Fibroblast of skin of left biceps (primary cell): ENCODE results near the gene SLTM.
"Not testable (repeated sequence)": the region's sequence is repeated elsewhere in the genome, so short reads cannot be mapped to it uniquely, and the experiment has no call there.

ENCODE experiments used
- DNase-seq, 2 experiments: peaks; one replicate each; pipeline ENCODE4 v3.0.0-alpha.2; 2013; ENCODE audit warnings: low read depth in 2 of 2

SLTM gene

DNA sequence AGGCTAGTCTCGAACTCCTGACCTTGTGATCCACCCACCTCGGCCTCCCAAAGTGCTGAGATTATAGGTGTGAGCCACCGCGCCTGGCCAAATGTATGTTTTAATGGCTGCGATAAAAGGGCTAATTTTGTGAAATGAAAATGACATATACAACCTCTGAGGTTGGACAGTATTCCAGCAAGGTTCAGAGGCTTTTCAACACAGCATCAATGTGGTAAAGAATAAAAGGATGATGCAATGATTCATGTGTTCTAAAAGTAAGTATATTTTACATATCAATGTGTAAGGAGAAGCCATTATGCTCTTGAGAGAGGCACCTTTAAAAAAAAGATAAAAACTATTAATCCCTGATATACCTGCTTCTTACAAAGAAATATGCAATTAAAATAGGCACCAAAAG lies 6.7 kb downstream of the SLTM start:
- no peak for DNase-seq

DNA sequence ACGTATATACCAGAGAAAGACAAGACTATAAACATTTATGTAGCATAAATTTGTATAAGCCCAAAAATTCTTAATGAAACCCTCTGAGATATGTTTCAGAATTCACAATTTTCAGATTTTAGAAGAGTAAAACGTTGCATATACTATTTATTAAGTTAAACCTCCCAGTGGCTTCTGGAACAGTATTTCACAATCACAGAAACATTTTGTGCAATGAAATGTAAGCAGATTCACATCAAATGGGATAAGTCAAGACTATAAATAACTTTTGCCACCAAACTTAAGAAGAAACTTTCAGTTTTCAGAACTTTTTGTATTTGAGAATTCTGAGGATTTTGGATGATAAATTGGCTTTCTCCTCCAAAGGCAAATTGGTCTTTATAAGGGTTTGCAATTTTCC lies 9.2 kb downstream of the SLTM start:
- DNase-seq, result no peak

DNA sequence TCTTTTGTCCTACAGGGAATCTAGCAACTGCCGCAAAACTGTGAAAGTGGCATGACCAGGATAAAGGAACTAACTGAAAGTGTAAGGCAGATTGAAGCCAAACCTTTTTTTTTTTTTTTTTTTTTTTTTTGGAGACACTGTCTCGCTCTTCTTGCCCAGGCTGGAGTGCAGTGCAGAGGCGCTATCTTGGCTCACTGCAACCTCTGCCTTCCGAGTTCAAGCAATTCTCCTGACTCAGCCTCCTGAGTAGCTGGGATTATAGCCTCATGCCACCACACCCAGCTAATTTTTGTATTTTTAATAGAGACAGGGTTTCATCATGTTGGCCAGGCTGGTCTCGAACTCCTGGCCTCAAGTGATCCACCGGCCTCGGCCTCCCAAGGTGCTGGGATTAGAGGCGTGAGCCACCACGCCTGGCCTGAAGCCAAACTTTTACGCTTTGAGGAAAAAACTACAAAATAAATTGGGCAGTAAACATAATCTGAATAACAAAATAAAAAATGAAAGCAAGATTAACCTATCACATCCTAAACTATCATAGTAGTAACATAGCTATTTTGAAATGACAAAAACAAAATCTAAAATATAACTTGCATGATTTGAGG lies 9.7 kb downstream of the SLTM start:
- no peak for DNase-seq

DNA sequence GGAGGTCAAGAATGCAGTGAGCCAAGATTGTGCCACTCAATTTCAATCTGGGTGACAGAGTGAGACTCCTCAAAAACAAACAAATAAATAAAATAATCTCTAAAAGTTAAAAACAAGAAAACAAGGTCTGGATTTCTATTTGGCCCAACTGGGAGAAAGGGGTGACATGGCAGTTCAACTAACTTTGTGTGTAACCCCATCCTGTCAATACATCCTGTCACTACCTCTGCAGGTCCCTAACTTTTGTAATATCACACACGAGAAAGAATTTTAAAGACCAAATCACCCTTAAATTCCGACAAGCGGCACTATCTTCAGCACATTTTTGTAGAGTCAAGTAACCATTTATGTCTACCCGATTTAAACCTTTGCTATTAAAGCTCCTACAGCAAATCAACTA lies 10.2 kb downstream of the SLTM start:
- no peak for DNase-seq

DNA sequence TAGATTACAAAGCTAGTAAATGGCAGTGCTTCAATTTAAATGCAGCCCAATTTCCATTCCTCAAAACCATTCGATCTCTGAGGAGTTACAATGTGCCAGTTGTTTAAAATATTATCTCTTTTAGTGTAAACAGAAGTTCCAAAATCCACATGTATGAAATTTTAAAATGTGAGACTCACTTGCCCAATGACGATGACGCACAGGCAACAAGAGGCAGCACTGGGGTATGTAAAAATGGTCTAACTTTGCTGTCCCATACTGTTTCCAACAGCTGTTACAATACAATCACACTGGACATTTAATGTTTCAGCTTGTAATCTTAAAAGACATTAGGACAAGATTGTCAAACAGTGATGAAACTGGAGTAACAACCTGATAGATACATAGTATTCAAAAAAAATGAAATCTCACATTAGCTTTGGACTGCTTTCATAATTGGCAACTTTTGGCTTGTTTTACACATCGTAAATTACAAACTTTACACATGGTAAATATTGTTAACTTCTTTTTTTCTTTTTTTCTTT lies 12.2 kb downstream of the SLTM start:
- DNase-seq, result no peak

DNA sequence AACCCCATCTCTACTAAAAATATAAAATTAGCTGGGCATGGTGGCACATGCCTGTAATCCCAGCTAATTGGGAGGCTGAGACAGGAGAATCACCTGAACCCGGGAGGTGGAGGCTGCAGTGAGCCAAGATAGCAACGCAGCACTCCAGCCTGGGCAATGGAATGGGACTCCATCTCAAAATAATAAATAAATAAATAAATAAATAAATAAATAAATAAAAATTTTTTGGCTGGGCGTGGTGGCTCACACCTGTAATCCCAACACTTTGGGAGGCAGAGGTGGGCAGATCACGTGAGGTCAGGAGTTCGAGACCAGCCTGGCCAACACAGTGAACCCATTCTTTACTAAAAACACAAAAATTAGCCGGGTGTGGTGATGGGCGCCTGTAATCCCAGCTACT lies 13.0 kb downstream of the SLTM start:
- DNase-seq, result not testable (repeated sequence)

DNA sequence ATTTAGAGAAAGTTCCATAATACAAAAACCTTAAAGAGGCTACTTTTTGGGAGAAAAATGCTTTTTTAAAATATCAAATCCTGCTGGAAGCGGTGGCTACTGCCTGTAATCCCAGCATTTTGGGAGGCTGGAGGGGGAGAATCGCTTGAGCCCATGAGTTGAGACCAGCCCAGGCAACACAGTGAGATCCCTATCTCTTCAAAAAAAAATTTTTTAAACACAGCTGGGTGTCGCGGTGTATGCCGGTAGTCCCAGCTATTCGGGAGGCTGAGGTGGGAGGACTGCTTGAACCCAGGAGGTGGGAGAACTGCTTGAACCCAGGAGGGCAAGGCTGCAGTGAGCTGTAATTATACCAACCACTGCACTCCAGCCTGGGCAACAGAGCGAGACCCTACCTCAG lies 14.2 kb downstream of the SLTM start:
- DNase-seq, result no peak

DNA sequence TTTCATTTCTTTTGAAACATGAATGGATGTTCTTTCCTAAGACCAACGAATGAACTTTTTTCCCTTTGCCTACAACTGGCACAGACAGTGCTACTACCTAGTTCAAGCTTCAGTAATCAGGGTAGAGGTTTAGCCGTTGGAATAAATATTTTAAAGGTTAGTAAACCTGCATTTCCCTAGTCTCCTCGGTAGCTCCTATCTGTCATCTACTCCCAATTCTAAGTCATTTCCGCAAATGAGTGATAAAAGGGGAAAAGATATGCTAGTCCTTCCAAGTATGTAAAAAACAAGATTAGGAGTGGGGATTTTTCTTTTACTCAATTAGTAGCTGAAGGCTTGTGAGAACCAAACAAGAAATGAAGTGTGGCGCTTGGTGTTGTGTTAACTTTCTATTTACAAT lies 15.2 kb downstream of the SLTM start:
- no peak for DNase-seq

DNA sequence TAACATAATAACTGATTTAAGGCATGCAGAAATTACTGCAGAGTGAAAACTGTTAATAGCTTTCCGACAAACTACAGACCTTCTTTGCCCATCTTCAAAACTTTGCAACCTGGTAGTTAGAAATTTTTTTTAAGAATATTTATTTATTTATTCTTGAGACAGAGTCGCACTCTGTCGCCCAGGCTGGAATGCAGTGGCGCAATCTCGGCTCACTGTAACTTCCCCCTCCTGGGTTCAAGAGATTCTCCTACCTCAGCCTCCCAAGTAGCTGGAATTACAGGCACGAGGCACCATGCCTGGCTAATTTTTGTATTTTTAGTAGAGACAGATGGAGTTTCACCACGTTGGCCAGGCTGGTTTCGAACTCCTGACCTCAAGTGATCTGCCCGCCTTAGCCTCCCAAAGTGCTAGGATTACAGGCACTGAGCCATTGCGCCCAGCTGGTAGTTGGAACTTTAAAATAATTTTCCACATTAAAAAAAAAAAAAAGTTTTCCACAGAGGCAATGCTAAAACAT lies 15.8 kb downstream of the SLTM start:
- DNase-seq, result not testable (repeated sequence)

DNA sequence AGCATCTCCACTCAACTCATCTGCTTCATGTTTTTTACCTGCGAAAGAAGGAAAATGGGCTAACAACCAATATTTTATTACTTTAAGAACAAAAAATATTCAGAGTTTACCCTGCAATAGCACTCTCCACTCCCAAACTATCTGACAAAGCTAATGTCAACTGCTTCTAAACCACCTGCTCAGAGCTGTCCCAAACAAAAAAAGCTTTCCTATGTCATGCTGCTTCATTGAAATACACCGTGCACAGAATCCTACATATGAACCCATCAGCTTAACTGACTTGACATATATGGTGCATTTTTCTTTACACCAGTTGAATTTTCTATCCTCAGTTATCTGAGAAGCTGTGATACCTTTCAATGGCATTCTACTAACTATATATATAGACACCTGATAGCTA lies 16.5 kb downstream of the SLTM start:
- no peak for DNase-seq

DNA sequence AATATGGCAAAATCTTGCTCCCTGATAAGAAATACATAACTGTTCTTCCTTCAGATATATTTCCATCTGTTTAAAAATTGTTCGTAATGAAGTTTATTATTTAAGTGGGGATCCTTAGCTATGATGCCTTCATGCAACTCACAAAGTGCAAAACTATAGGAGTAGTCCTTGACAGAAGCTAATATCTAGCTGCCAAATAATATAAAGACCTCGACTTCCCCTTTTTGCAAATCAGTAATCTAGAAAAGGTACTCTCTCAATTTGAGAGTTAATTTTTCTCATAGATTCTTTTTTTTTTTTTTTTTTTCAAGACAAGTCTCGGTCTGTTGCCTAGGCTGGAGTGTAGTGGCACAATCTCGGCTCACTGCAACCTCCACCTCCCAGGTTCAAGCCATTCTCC lies 23.0 kb downstream of the SLTM start:
- no peak for DNase-seq

DNA sequence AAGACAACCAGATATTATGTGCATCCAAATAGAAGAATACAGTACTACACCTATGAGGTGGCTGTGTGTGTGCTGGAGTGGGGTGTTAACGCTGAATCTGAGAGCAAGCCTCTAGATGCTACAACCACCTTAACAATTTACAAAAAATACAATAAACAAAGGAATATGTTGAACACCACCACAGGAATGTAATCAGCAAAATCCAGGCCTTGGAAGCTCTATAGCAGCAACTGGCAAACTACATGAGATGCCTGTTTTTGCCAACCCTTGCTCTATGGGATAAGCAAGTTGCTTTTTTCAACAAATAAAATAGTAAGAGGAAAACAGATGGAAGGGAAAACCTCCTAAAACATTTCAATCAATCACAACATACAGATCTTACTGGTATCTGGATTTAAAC lies 23.9 kb downstream of the SLTM start:
- no peak for DNase-seq

DNA sequence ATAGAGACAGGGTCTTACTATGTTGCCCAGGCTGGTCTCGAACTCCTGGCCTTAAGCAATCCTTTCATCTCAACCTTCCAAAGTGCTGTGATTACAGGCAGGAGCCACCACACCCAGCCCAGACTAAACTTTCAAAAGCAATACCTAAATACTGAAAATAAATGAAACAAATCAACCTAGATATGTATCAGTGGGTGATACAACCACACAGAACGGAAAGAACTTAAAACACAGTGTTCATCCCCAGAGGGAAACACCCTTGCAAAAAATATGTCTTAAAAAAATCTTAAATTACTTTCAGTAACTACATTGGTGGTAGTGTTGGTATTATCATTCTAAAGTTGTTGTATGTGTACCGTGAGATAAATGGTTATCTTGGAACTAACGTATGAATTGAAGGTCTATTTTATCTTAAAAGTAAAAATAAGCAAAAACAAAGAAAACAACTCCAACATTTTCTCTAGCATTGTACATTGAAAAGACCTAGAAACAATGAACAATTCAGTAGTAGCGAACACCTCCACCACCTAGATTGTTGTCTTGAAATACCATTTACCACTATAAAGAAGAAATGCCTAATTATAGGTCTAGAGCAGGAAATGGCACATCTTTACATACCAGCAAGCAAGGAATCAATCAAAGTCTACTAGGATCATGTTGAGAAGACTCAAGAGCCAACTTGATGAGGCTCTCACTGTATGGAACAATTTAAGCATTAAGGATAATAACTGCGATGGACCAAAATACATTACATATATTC lies 24.7 kb downstream of the SLTM start:
- no peak for DNase-seq

DNA sequence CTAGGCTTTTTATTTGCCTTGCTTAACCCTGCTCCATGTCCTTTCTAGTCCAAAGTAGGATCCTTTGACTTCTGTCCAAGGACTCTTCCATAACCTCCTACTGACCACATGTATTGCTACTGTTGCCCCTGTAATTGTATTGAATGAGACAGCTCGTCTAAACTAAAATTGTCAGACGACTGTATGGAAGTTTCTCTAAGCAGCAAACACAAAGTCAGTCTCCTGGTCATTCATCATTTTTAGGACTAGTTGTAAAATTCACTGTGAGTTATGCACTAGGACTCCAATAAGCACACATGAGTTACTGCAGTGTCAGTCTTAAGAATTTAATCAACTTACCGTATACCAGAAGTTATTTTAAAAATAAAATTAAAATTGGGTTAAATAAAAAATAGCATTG lies 32.8 kb downstream of the SLTM start:
- no peak for DNase-seq

DNA sequence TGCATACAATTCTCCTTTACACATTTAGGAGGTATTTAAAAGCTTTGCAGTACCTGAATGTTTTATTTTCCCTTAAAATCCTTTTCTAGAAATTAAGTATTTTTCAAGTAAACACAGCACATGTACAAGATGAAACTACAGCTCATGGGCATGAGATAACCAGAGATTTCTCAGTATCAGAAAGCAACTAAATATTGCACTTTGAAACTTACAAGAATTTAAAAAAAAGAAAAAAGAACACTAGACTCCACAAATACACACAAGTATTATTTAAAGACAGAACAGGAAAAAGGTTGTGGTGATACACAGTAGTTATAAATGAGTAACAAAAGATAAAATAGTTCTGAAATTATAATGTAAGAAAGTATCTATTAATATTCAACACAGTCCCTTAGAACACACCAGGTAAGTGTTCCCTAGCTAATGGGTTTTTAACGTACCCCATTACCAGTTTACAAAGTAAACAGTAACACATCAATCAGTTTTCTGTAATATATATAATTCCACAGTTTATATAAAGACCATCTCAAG lies 35.3 kb downstream of the SLTM start:
- no peak for DNase-seq

DNA sequence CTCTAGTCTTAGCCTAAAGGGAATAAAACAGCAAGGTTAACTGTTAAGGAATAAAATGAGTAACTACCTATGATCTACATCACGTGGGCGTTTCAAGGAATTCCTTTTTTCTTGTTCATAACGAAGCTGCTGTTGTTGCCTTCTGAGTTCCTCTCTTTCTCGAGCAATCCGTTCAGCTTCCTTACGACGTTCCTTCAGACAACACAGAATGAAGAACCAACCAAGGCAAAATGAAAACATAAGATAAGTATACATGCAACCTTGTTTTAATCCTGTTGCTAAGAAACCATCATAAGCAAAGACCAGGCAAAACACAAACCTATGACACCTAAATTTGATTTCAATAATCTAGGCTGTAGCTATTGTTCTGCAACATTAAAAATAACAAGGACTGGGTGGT lies 44.1 kb downstream of the SLTM start:
- no peak for DNase-seq

DNA sequence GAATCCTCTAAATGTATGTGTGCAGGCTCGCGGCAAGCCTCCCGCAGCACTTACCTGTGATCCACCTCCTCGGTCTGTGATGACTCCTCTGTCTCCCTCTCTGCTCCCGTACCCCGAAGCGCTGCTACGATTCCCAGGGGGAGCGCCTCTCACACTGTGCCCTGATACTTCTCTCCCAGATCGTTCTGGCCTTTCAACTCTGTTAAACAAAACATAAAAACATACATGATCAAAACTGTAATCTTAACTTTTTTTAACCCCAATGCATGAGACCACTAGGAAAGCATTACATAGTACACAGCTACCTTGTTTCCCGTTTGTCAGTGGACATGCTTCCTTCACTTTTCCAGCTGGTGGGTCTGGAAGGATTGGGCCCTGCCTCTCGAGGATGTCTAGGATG lies 46.6 kb downstream of the SLTM start:
- DNase-seq, result no peak

DNA sequence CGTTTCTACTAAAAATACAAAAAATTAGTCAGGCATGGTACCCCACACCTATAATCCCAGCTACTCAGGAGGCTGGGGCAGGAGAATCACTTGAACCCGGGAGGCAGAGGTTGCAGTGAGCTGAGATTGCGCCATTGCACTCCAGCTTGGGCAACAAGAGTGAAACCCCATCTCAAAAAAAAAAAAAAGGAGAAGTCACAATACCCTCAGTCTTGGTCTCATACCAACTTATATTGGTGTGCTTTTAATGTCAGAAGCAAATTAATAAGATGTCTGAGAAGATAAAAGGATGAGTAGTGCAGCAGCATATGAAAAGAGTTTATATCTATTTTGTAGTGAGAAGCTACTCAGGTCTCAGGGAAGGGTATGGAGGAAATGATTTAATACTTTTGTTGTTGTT lies 49.6 kb downstream of the SLTM start:
- DNase-seq, result not testable (repeated sequence)

DNA sequence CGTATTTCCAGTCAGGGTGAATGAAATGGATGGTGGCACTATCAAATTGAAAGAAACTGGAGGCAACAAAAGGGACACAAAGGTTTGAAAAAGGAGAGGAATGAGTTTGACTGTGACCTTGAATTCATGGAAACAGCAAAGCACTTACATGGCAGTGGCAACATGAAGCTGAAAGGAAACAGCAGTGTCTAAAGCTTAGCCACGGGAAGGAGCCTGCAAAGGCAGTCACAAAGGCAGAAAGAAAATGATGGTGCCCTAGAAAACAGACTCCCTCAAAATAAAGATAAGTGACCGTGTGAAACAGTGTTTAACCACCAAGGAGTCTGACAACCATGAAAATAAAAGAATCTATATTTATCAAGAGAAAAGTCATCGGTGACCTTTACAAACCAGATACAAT lies 51.2 kb downstream of the SLTM start:
- no peak for DNase-seq

DNA sequence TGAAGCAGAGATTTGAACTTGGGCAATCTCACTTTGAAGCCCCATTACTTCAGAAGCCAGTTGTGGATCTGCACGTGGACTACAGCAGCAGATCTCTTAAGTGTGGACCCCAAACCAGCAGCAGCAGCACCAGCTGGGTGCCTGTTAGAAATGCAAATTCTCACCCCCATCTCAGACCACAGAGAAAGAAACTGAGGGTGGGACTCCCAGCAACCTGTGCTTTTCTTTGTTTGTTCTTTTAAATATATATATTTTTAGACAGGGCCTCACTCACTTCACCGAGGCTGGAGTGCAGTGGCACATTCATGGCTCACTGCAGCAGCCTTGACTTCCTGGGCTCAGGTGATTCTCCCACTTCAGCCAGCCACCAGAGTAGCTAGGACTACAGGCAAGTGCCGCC lies 53.2 kb downstream of the SLTM start:
- DNase-seq, result no peak

DNA sequence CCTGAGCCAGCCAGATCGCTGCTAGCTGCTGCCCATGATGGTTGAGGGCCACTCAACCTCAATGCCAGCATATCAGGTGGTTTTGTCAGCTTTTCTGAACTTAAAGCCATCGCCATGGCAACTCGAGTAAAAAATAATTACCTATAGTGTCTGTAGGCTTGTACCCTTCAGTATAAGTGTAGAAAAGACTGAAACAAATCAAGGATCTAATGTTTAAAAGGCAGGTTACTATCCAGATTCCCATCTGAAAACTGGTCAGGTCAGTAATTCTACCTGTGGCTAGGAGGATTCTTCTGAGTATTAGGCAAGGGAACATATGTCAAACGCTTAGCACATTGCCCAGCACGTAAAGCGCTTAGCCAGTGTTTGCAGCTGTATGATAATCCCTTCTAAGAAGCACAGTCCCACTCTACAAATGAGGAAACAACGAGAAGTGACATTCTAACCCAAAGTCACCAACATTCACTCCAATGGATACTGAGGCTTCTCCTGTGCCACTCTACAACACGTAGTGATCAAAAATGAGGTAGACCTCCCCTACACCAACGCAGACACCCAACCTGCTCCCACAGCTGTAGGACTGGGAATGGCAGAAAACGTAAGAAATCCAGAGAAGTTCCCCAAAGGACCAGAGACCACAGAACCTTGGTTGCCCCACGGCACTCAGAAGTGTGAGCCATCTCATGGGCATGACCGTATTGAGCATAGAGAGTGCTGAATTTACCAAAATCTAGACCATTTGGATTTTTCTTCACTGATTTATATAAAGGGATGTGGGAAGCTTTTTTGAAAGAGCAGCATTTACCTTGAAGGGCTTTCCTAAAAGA lies 55.3 kb downstream of the SLTM start:
- no peak for DNase-seq
